Transverse colon (tissue), 3 donors: ENCODE results near the gene ZBTB20.

Source experiments
- CTCF ChIP-seq, 5 experiments: fragments of 200-600 bp in 3 of 5; fragments of 450-650 bp in 2 of 5; sonication (generic) in 3 of 5; IDR thresholded peaks; 1 replicate in 2 of 5; 2 replicates in 3 of 5; pipeline ENCODE4 v1.5.1; 2016 to 2017; ENCODE audit warnings: antibody characterized with exemption in 5 of 5, inconsistent platforms in 3 of 5, mild to moderate bottlenecking in 2 of 5, moderate library complexity in 1 of 5
- EP300 ChIP-seq: sonication (generic); formaldehyde crosslinking; IDR thresholded peaks from one replicate; pipeline ENCODE4 v1.6.1; 2017; ENCODE audit warnings: antibody characterized with exemption, low read depth
- POLR2A ChIP-seq: fragments of 450-650 bp; IDR thresholded peaks from one replicate; pipeline ENCODE4 v1.6.1; 2016; ENCODE audit warnings: antibody characterized with exemption, mild to moderate bottlenecking, moderate library complexity

DNA sequence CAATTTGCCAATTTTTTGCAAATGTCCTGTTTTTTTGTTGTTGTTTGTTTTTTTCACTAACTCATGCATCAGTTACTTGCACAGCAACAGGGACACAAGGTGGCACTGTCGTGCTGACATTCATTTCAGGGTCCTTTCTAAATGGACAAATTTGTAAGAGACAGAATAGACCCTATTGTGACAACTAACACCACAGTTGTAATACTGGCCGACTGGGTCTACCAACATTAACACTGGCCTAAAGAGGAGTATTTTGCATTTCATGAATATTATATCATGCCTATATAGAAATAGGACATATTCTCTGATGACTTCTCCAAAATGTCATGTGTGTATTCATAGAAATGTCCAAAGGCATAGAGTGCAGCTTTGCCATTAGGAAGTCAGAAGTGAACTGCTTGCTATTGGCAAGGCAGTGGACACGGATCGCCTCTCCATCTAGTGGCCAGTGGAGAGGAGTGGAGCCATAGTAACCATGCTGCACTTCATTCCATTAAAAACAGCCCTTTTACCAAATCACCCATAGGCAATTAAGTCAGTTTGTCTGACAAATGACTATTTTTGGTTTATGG is 54.8 kb downstream of the ZBTB20 start:
- TF ChIP-seq POLR2A, result no peak
- peak; percentile 56 to 73 (median 61) for TF ChIP-seq CTCF (IDR thresholded peaks at IDR 0.05)
- no peak for TF ChIP-seq EP300
